A673 (cell line): ENCODE measurements around the gene NUMB.

Experiments
- CTCF ChIP-seq: fragments of 300-800, 200-600 bp; sonication (generic); conservative IDR thresholded peaks from 2 replicates; pipeline ENCODE4 v1.5.1; 2017; ENCODE audit warnings: low read depth, mild to moderate bottlenecking, antibody characterized with exemption, low read length, moderate library complexity, mixed read lengths
- EZH2 ChIP-seq: fragments of 200-600 bp; sonication (generic); IDR thresholded peaks from 2 replicates; pipeline ENCODE4 v1.6.1; 2017; ENCODE audit warnings: borderline replicate concordance, low read depth, mild to moderate bottlenecking, mixed read lengths, antibody characterized with exemption, low read length; ENCODE audit not compliant: poor library complexity, severe bottlenecking

GRCh38 chr14:73467377-73467776 lies 9.0 kb upstream of the NUMB start:
- TF ChIP-seq CTCF (no peak), EZH2 (no peak)
